ENCODE measurements around the gene USP31. TPM values are rescaled to one million over a fixed set of nuclear protein-coding genes. Genes with fewer than 3 reads are reported as not detected.

The USP31 gene
- total RNA-seq, 3 donors from 2014 or later, result 6.7 to 40.7 (median 21.0) TPM

DNA sequence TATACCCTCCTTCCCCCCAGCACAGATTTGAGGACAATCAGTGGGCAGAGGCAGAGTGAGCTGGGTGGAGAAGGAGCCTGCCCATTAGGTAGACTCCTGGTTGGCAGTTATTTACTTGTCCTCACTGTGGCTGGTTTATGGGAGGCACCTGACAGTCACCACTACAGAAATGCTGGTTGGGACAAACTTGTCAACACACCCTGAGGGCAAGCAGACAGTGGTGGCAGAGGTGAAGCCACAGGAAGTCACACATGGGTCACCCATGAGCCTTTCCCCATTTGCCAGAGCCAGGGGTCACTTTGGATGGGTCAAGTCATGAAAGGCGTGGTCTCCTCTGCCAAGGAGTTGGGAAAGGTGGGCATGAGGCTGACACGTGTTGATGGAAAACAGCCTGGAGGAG, 39.7 kb upstream of the USP31 start:
- H3K27ac ChIP-seq, result no peak overlapping the region
- DNase-seq (ENCODE audit: low spot score in 2 of 2), result no peak

DNA sequence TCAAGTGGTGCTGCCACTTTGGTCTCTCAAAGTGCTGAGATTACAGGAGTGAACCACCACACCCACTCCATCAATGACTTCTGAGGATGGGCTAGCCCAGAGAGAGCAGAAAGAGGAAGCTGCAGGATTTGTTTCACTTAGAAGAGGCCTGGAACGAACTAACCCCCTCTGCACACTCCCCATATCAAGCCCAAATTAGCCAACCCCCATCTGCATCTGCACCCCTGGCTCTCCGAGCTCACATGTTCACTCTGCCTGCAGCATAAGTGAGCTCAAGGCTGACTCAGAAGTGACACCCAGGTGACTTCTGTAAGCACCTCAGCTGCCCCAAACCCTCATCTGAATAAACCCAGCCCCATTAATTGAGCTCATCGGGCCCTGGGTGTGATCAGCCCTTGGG, 38.1 kb upstream of the USP31 start:
- intact Hi-C loops (cut with DNase I; ENCODE audit: low total_unique reads), result loop anchor here (10.0 kb wide), 1 partner anchor 747 kb away; no protein-coding TSS in a partner anchor

More for the DNA sequence above, 39.7 kb upstream of the USP31 start:
- Histone ChIP-seq H3K36me3 (no peaks in the 10 kb centered on the region), H3K27me3 (no peaks in the 10 kb centered on the region), H3K9me3 (no peaks in the 10 kb centered on the region), H3K4me1 (no peaks in the 10 kb centered on the region), H3K4me3 (no peak overlapping the region)
- no peak for TF ChIP-seq POLR2A (IDR thresholded peaks at IDR 0.05)
- TF ChIP-seq POLR2AphosphoS5 (IDR thresholded peaks at IDR 0.05), result no peak
- TF ChIP-seq, protein P1, sequence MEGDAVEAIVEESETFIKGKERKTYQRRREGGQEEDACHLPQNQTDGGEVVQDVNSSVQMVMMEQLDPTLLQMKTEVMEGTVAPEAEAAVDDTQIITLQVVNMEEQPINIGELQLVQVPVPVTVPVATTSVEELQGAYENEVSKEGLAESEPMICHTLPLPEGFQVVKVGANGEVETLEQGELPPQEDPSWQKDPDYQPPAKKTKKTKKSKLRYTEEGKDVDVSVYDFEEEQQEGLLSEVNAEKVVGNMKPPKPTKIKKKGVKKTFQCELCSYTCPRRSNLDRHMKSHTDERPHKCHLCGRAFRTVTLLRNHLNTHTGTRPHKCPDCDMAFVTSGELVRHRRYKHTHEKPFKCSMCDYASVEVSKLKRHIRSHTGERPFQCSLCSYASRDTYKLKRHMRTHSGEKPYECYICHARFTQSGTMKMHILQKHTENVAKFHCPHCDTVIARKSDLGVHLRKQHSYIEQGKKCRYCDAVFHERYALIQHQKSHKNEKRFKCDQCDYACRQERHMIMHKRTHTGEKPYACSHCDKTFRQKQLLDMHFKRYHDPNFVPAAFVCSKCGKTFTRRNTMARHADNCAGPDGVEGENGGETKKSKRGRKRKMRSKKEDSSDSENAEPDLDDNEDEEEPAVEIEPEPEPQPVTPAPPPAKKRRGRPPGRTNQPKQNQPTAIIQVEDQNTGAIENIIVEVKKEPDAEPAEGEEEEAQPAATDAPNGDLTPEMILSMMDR (IDR thresholded peaks at IDR 0.05), result no peak
- intact Hi-C loops (cut with DNase I; ENCODE audit: low total_unique reads), result loop anchor here (10.0 kb wide), 1 partner anchor 746 kb away; no protein-coding TSS in a partner anchor

DNA sequence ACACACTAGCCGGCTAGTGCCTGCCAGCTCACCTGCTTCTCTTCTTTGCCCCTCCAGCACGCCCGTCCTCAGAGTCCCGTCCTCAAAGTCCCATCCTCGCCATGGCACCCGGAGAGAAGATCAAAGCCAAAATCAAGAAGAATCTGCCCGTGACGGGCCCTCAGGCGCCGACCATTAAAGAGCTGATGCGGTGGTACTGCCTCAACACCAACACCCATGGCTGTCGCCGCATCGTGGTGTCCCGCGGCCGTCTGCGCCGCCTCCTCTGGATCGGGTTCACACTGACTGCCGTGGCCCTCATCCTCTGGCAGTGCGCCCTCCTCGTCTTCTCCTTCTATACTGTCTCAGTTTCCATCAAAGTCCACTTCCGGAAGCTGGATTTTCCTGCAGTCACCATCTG, 36.9 kb upstream of the USP31 start:
- H3K36me3 ChIP-seq, result no peaks in the 10 kb centered on the region
- TF ChIP-seq, protein P1 (IDR thresholded peaks at IDR 0.05), result no peak
- TF ChIP-seq POLR2A (IDR thresholded peaks at IDR 0.05), result no peak
- no peak for TF ChIP-seq POLR2AphosphoS5 (IDR thresholded peaks at IDR 0.05)

More for the DNA sequence above, 38.1 kb upstream of the USP31 start:
- Histone ChIP-seq H3K9me3 (no peaks in the 10 kb centered on the region), H3K27ac (no peak overlapping the region), H3K27me3 (peaks cover 3 to 4% of the 10 kb centered on the region in 2 donors), H3K36me3 (no peaks in the 10 kb centered on the region), H3K4me3 (no peak overlapping the region), H3K4me1 (no peaks in the 10 kb centered on the region)
- no peak for TF ChIP-seq POLR2AphosphoS5 (IDR thresholded peaks at IDR 0.05)
- DNase-seq (ENCODE audit: low spot score in 2 of 2), result no peak

DNA sequence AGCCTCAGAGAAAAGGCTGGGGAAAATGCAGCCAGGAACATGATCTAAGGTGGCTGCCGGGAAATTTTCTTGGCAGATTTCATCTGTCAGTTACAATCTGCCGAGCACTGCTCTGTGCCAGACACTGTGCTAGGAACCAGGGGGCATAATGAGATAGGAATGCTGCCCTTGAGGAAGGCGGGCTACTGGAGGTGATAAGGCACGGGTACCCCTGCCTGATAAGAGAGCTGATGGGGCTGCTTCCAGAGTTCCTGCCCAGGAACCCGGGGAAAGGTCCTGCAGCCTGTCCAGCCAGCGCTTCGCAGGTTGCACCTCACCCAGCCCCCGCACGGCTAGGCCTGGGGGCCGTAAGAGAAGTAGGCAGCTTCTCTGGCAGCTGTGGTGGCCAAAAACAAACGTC, 36.4 kb upstream of the USP31 start:
- Histone ChIP-seq H3K27me3 (peaks cover 4 to 7% of the 10 kb centered on the region in 2 donors), H3K36me3 (no peaks in the 10 kb centered on the region), H3K27ac (no peak overlapping the region), H3K4me3 (no peak overlapping the region), H3K9me3 (no peaks in the 10 kb centered on the region), H3K4me1 (no peaks in the 10 kb centered on the region)
- TF ChIP-seq POLR2A (IDR thresholded peaks at IDR 0.05), result no peak
- TF ChIP-seq POLR2AphosphoS5 (IDR thresholded peaks at IDR 0.05), result no peak
- TF ChIP-seq, protein P1 (IDR thresholded peaks at IDR 0.05), result no peak
- intact Hi-C loops (cut with DNase I; ENCODE audit: low total_unique reads), result loop anchor here (10.0 kb wide), 1 partner anchor 749 kb away; no protein-coding TSS in a partner anchor
- DNase-seq (ENCODE audit: low spot score in 2 of 2), result no peak

More for the DNA sequence above, 36.9 kb upstream of the USP31 start:
- H3K27ac ChIP-seq, result no peak overlapping the region
- no peaks in the 10 kb centered on the region for H3K4me1 ChIP-seq
- no peak overlapping the region for H3K4me3 ChIP-seq
- H3K27me3 ChIP-seq, result peaks cover 4 to 6% of the 10 kb centered on the region in 2 donors
- H3K9me3 ChIP-seq, result no peaks in the 10 kb centered on the region
- no peak for DNase-seq (ENCODE audit: low spot score in 2 of 2)
- intact Hi-C loops (cut with DNase I; ENCODE audit: low total_unique reads), result loop anchor here (10.0 kb wide), 1 partner anchor 749 kb away; no protein-coding TSS in a partner anchor

DNA sequence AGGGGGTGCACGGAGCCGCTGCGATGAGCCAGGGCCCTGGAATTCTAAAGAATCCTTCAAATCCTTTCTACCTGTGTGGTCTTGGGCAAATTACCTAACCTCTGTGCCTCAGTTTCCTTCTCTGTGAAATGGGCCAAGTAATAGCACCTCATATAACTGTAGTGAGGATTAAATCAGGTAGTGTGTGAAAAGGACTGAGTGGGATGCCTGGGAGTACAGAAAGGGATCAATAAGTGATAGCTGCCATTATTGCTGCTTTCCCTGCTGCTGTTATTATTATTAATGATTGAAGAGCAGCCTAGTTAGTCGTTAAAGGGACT, 34.3 kb upstream of the USP31 start:
- TF ChIP-seq, protein P1 (IDR thresholded peaks at IDR 0.05), result no peak
- TF ChIP-seq POLR2A (IDR thresholded peaks at IDR 0.05), result no peak
- no peak for TF ChIP-seq POLR2AphosphoS5 (IDR thresholded peaks at IDR 0.05)
- Histone ChIP-seq H3K27ac (no peak overlapping the region), H3K9me3 (no peaks in the 10 kb centered on the region), H3K4me1 (no peaks in the 10 kb centered on the region), H3K27me3 (peaks cover 4 to 7% of the 10 kb centered on the region in 2 donors), H3K36me3 (no peaks in the 10 kb centered on the region), H3K4me3 (peak overlapping the region in 2 of 3 donors; percentile 66 to 70)
- intact Hi-C loops (cut with DNase I; ENCODE audit: low total_unique reads), result loop anchor here (10.0 kb wide), 1 partner anchor 751 kb away; no protein-coding TSS in a partner anchor
- no peak for DNase-seq (ENCODE audit: low spot score in 2 of 2)
